ENCODE data around the gene NFYA. TPM values are rescaled to one million over a fixed set of nuclear protein-coding genes. Genes with fewer than 3 reads are reported as not detected.

Gene NFYA
- total and polyA plus RNA-seq, 9 of the 15 experiments (the other 6 are each of a cell fraction or from before 2014, with no cell fraction given): 7.3 to 37.1 (median 21.8) TPM

GRCh38 chr6:41071923-41072835, 595 bp upstream of the NFYA start, which contains the start of gene OARD1 (continued):
- TF ChIP-seq VEZF1 (CRISPR knock-in tag; IDR thresholded peaks at IDR 0.05): peak; percentile 82
- TF ChIP-seq EP400 (IDR thresholded peaks at IDR 0.05): peak; percentile 82
- TF ChIP-seq NFYB (IDR thresholded peaks at IDR 0.05; ENCODE audit: extremely low read depth, insufficient read length): peak; percentile 57
- TF ChIP-seq KAT2B (IDR thresholded peaks at IDR 0.05; ENCODE audit: low read depth, low read length): no peak
- TF ChIP-seq ZBTB8A (IDR thresholded peaks at IDR 0.05; ENCODE audit: partially characterized antibody): no peak
- no peak for TF ChIP-seq ZNF75A (CRISPR knock-in tag; IDR thresholded peaks at IDR 0.05)
- peak; percentile 96 for TF ChIP-seq POLR2A (conservative IDR thresholded peaks at IDR 0.05)
- TF ChIP-seq KLF1 (tag; IDR thresholded peaks at IDR 0.05): peak; percentile 72
- no peak for TF ChIP-seq THAP12 (CRISPR knock-in tag; IDR thresholded peaks at IDR 0.05)
- no peak for TF ChIP-seq MYBL2 (IDR thresholded peaks at IDR 0.05; ENCODE audit: low read depth)
- TF ChIP-seq MYBL2 (CRISPR knock-in tag; IDR thresholded peaks at IDR 0.05; ENCODE audit: borderline replicate concordance): no peak
- no peak for TF ChIP-seq PRMT5 (CRISPR knock-in tag; IDR thresholded peaks at IDR 0.05)
- no peak for TF ChIP-seq ZNF253 (CRISPR knock-in tag; conservative IDR thresholded peaks at IDR 0.05)
- TF ChIP-seq RBM25 (IDR thresholded peaks at IDR 0.05; ENCODE audit: low read depth, low read length, severe bottlenecking): no peak
- peak; percentile 36; the same call in 1 of the 2 replicates for TF ChIP-seq MYC (IDR thresholded peaks at IDR 0.05; ENCODE audit: low read depth, low read length)
- TF ChIP-seq MYC (CRISPR knock-in tag; IDR thresholded peaks at IDR 0.05; ENCODE audit: borderline replicate concordance, low read depth): 0 out of 2 replicates have a peak, but pooled peaks have one; percentile 25
- TF ChIP-seq NCOA6 (IDR thresholded peaks at IDR 0.05): no peak
- TF ChIP-seq SNAPC5 (CRISPR knock-in tag; IDR thresholded peaks at IDR 0.05): no peak
- TF ChIP-seq CEBPG (CRISPR knock-in tag; IDR thresholded peaks at IDR 0.05): no peak
- no peak for TF ChIP-seq CEBPG (tag; conservative IDR thresholded peaks at IDR 0.05 in 1 of 2, IDR thresholded peaks at IDR 0.05 in 1 of 2)
- no peak; the same call in 1 of the 2 replicates for TF ChIP-seq ZNF644 (tag; IDR thresholded peaks at IDR 0.05; ENCODE audit: low read depth)
- no peak for TF ChIP-seq HNRNPK (IDR thresholded peaks at IDR 0.05; ENCODE audit: low read depth, low read length, poor library complexity, severe bottlenecking)
- peak; percentile 64; the same call in 1 of the 2 replicates for TF ChIP-seq NBN (IDR thresholded peaks at IDR 0.05; ENCODE audit: low read depth)
- peak; percentile 96 for TF ChIP-seq ELF2 (CRISPR knock-in tag; IDR thresholded peaks at IDR 0.05)
- peak; percentile 56 for TF ChIP-seq TBP (optimal IDR thresholded peaks at IDR 0.05; ENCODE audit: low read depth, low read length)

Measured in K562 (cell line).